OCI-LY1 (cell line): ENCODE results near the gene RFX4.

Source experiments
- H2AFZ ChIP-seq: fragments of 200-600 bp; sonication (generic), shearing (Covaris generic); 2 replicates; pipeline ENCODE4 v1.6.0; 2014; ENCODE audit warnings: antibody characterized with exemption, mild to moderate bottlenecking, low read length
- H3F3A ChIP-seq: fragments of 200-600 bp; sonication (generic), shearing (Covaris generic); 2 replicates; pipeline ENCODE4 v1.6.0; 2014; ENCODE audit warnings: mild to moderate bottlenecking, antibody characterized with exemption, low read length, moderate library complexity; ENCODE audit not compliant: insufficient read depth
- H3K27ac ChIP-seq: fragments of 200-600 bp; sonication (generic); 2 replicates; pipeline ENCODE4 v1.5.1; 2014; ENCODE audit warnings: low read length, mixed run types, mild to moderate bottlenecking, low read depth; ENCODE audit not compliant: poor library complexity, severe bottlenecking
- H3K27me3 ChIP-seq: fragments of 200-600 bp; sonication (generic); 2 replicates; pipeline ENCODE4 v1.6.0; 2014; ENCODE audit warnings: antibody characterized with exemption, mild to moderate bottlenecking, low read length, moderate library complexity; ENCODE audit not compliant: insufficient read depth
- H3K36me3 ChIP-seq: fragments of 200-600 bp; sonication (generic); 2 replicates; pipeline ENCODE4 v1.6.1; 2014; ENCODE audit warnings: mild to moderate bottlenecking, antibody characterized with exemption, low read length, moderate library complexity, mixed read lengths; ENCODE audit not compliant: insufficient read depth
- H3K4me1 ChIP-seq: fragments of 200-600 bp; sonication (generic); 2 replicates; pipeline ENCODE4 v1.5.1; 2014; ENCODE audit warnings: mild to moderate bottlenecking, low read length, moderate library complexity; ENCODE audit not compliant: insufficient read depth, severe bottlenecking
- H3K4me2 ChIP-seq: fragments of 200-600 bp; sonication (generic), shearing (Covaris generic); 2 replicates; pipeline ENCODE4 v1.6.1; 2014; ENCODE audit warnings: low read length
- H3K4me3 ChIP-seq: fragments of 200-600 bp; sonication (generic); 2 replicates; pipeline ENCODE4 v1.5.1; 2014; ENCODE audit warnings: low read length, low read depth, mild to moderate bottlenecking, mixed read lengths; ENCODE audit not compliant: poor library complexity, severe bottlenecking
- H3K79me2 ChIP-seq: fragments of 200-600 bp; shearing (Covaris generic); 2 replicates; pipeline ENCODE4 v1.6.1; 2016; ENCODE audit warnings: mixed run types, low read length, mixed read lengths; ENCODE audit not compliant: insufficient read depth
- H3K9ac ChIP-seq: fragments of 200-600 bp; sonication (generic), shearing (Covaris generic); 2 replicates; pipeline ENCODE4 v1.6.1; 2014; ENCODE audit warnings: mild to moderate bottlenecking, low read length, mixed read lengths
- H3K9me2 ChIP-seq: fragments of 200-600 bp; sonication (generic), shearing (Covaris generic); 2 replicates; pipeline ENCODE4 v1.6.1; 2014; ENCODE audit warnings: low read depth, mild to moderate bottlenecking, low read length, mixed read lengths
- H3K9me3 ChIP-seq: fragments of 200-600 bp; shearing (Covaris generic); 2 replicates; pipeline ENCODE4 v1.6.1; 2014; ENCODE audit warnings: low read length, mixed read lengths
- H4K20me1 ChIP-seq: fragments of 200-600 bp; sonication (generic), shearing (Covaris generic); 2 replicates; pipeline ENCODE4 v1.6.0; 2016; ENCODE audit warnings: mild to moderate bottlenecking, low read length; ENCODE audit not compliant: insufficient read depth
- CTCF ChIP-seq: fragments of 200-600 bp; sonication (generic), shearing (Covaris generic); IDR thresholded peaks from 2 replicates; pipeline ENCODE4 v1.5.1; 2017; ENCODE audit warnings: mild to moderate bottlenecking, antibody characterized with exemption, low read length, moderate library complexity, mixed read lengths
- EZH2 ChIP-seq: fragments of 200-600 bp; sonication (generic), shearing (Covaris generic); IDR thresholded peaks from 2 replicates; pipeline ENCODE4 v1.8.0; 2017; ENCODE audit warnings: borderline replicate concordance, mixed run types, mild to moderate bottlenecking, antibody characterized with exemption, low read length, moderate library complexity, mixed read lengths

The RFX4 gene

GRCh38 chr12:106582641-106583230, at the start of gene RFX4:
Gene RFX4 (plus strand): TSS chr12:106583004. CDS start chr12:106583321, 317 bp downstream.
- Histone ChIP-seq H3K27me3 (no peaks in the 10 kb centered on the region), H3K9me3 (no peaks in the 10 kb centered on the region), H3K27ac (no peak within 1 kb of the TSS), H3K4me3 (no peak within 1 kb of the TSS), H4K20me1 (no peaks in the 10 kb centered on the region), H2AFZ (no peak within 1 kb of the TSS), H3F3A (no peaks in the 10 kb centered on the region), H3K9me2 (no peaks in the 10 kb centered on the region), H3K79me2 (no peaks in the 10 kb centered on the region), H3K36me3 (no peaks in the 10 kb centered on the region), H3K9ac (no peak within 1 kb of the TSS), H3K4me1 (no peaks in the 10 kb centered on the region), H3K4me2 (no peak within 1 kb of the TSS)
- no peak for TF ChIP-seq EZH2
- no peak for TF ChIP-seq CTCF

GRCh38 chr12:106541201-106541600, 41.6 kb upstream of the RFX4 start:
- Histone ChIP-seq H3K4me3 (no peak overlapping the region), H4K20me1 (no peaks in the 10 kb centered on the region), H3K9ac (no peak overlapping the region), H2AFZ (no peak overlapping the region), H3K4me1 (no peaks in the 10 kb centered on the region), H3K27me3 (no peaks in the 10 kb centered on the region), H3K9me2 (no peaks in the 10 kb centered on the region), H3K27ac (no peak overlapping the region), H3K9me3 (no peaks in the 10 kb centered on the region), H3K79me2 (no peaks in the 10 kb centered on the region), H3F3A (no peaks in the 10 kb centered on the region), H3K36me3 (no peaks in the 10 kb centered on the region), H3K4me2 (no peak overlapping the region)
- TF ChIP-seq EZH2 (no peak), CTCF (no peak)

DNA sequence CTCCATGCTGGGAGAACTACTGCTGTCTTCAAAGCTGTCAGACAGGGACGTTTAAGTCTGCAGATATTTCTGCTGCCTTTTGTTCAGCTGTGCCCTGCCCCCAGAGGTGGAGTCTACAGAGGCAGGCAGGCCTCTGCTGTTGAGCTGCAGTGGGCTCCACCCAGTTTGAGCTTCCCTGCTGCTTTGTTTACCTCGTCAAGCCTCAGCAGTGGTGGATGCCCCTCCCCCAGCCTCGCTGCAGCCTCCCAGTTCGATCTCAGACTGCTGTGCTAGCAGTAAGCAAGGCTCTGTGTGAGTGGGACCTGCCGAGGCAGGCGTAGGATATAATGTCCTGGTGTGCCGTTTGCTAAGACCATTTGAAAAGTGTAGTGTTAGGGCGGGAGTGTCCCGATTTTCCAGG, 31.4 kb upstream of the RFX4 start:
- no peak for TF ChIP-seq EZH2
- no peak for TF ChIP-seq CTCF
- no peak overlapping the region for H3K4me2 ChIP-seq
- H2AFZ ChIP-seq = no peak overlapping the region

More for the DNA sequence above, 31.4 kb upstream of the RFX4 start:
- Histone ChIP-seq H3K27me3 (no peaks in the 10 kb centered on the region), H3F3A (no peaks in the 10 kb centered on the region), H3K9ac (no peak overlapping the region), H3K4me3 (no peak overlapping the region), H3K9me3 (no peaks in the 10 kb centered on the region), H3K36me3 (no peaks in the 10 kb centered on the region), H3K79me2 (no peaks in the 10 kb centered on the region), H4K20me1 (no peaks in the 10 kb centered on the region), H3K9me2 (no peaks in the 10 kb centered on the region), H3K4me1 (no peaks in the 10 kb centered on the region), H3K27ac (no peak overlapping the region)
